Trophoblast cell (in vitro differentiated cells and primary cell): ENCODE measurements around the gene FOXC2.
A peak's percentile ranks its signal among the peaks of the same experiment; 100 is the strongest.

Experiments used
- DNase-seq, 2 donors: peaks; one replicate each; pipeline ENCODE4 v3.0.0-alpha.2; 2016
- H2AFZ ChIP-seq: 2 replicates; pipeline ENCODE4 v1.6.1; 2013; ENCODE audit warnings: low read length, moderate library complexity, mild to moderate bottlenecking; ENCODE audit not compliant: insufficient read depth, poor library complexity
- H2AK5ac ChIP-seq: 2 replicates; pipeline ENCODE4 v1.6.1; 2013; ENCODE audit warnings: mild to moderate bottlenecking, low read length
- H2BK120ac ChIP-seq: 2 replicates; pipeline ENCODE4 v1.6.1; 2013; ENCODE audit warnings: low read length, mild to moderate bottlenecking, moderate library complexity; ENCODE audit not compliant: insufficient read depth, poor library complexity
- H2BK12ac ChIP-seq: 2 replicates; pipeline ENCODE4 v1.6.1; 2013; ENCODE audit warnings: mild to moderate bottlenecking, low read length, moderate library complexity
- H2BK5ac ChIP-seq: 2 replicates; pipeline ENCODE4 v1.6.1; 2013; ENCODE audit warnings: low read length, low read depth, moderate library complexity, mild to moderate bottlenecking; ENCODE audit not compliant: poor library complexity
- H3K14ac ChIP-seq: 2 replicates; pipeline ENCODE4 v1.6.1; 2013; ENCODE audit warnings: mild to moderate bottlenecking, low read length
- H3K18ac ChIP-seq: 2 replicates; pipeline ENCODE4 v1.6.1; 2013; ENCODE audit warnings: mild to moderate bottlenecking, low read length
- H3K23ac ChIP-seq: 2 replicates; pipeline ENCODE4 v1.6.1; 2013; ENCODE audit warnings: low read length
- H3K27ac ChIP-seq: 2 replicates; pipeline ENCODE4 v1.5.1; 2013; ENCODE audit warnings: low read depth, mild to moderate bottlenecking, inconsistent platforms, low read length, moderate library complexity
- H3K27me3 ChIP-seq: 2 replicates; pipeline ENCODE4 v1.6.1; 2013; ENCODE audit warnings: inconsistent platforms, mild to moderate bottlenecking, low read length, moderate library complexity; ENCODE audit not compliant: insufficient read depth
- H3K36me3 ChIP-seq, 2 experiments: 1 replicate in 1 of 2; 2 replicates in 1 of 2; pipeline ENCODE4 v1.6.1; 2013; ENCODE audit warnings: low read length in 2 of 2, mild to moderate bottlenecking in 2 of 2, moderate library complexity in 1 of 2; ENCODE audit not compliant: insufficient read depth in 2 of 2, control insufficient read depth in 1 of 2
- H3K4ac ChIP-seq: 2 replicates; pipeline ENCODE4 v1.6.1; 2013; ENCODE audit warnings: low read depth, mild to moderate bottlenecking, low read length, moderate library complexity
- H3K4me1 ChIP-seq, 2 experiments: 1 replicate in 1 of 2; 2 replicates in 1 of 2; pipeline ENCODE4 v1.6.1; 2013; ENCODE audit warnings: low read length in 2 of 2, mild to moderate bottlenecking in 2 of 2, moderate library complexity in 1 of 2; ENCODE audit not compliant: insufficient read depth in 2 of 2, control insufficient read depth in 1 of 2
- H3K4me2 ChIP-seq: 2 replicates; pipeline ENCODE4 v1.6.1; 2013; ENCODE audit warnings: inconsistent platforms, mild to moderate bottlenecking, low read length, moderate library complexity
- H3K4me3 ChIP-seq: 2 replicates; pipeline ENCODE4 v1.5.1; 2013; ENCODE audit warnings: mild to moderate bottlenecking, low read depth, low read length, inconsistent platforms
- H3K79me1 ChIP-seq: one replicate; pipeline ENCODE4 v1.6.1; 2013; ENCODE audit warnings: low read length
- H3K79me2 ChIP-seq: 2 replicates; pipeline ENCODE4 v1.6.1; 2013; ENCODE audit warnings: low read length, mild to moderate bottlenecking; ENCODE audit not compliant: control insufficient read depth, insufficient read depth, poor library complexity
- H3K9ac ChIP-seq: 2 replicates; pipeline ENCODE4 v1.6.1; 2013; ENCODE audit warnings: mild to moderate bottlenecking, low read length
- H3K9me3 ChIP-seq: 2 replicates; pipeline ENCODE4 v1.6.1; 2013; ENCODE audit warnings: low read depth, mild to moderate bottlenecking, control low read depth, inconsistent platforms, low read length; ENCODE audit not compliant: insufficient read depth
- H4K12ac ChIP-seq: 2 replicates; pipeline ENCODE4 v1.6.1; 2013; ENCODE audit warnings: low read depth, mild to moderate bottlenecking, low read length, moderate library complexity
- H4K8ac ChIP-seq: 2 replicates; pipeline ENCODE4 v1.6.1; 2013; ENCODE audit warnings: low read depth, mild to moderate bottlenecking, low read length, moderate library complexity
- H4K91ac ChIP-seq: one replicate; pipeline ENCODE4 v1.6.1; 2013; ENCODE audit warnings: low read depth, mild to moderate bottlenecking, low read length, moderate library complexity
- WGBS: extraction: QIAGEN DNeasy Blood & Tissue Kit; methylation state at CpG from one replicate; pipeline ENCODE4 v1.1.7; 2013; ENCODE audit warnings: missing lambda C conversion rate; ENCODE audit not compliant: insufficient read length, insufficient coverage; ENCODE audit errors: extremely low coverage; 5-methylcytosine and 5-hydroxymethylcytosine counted together

FOXC2 gene

DNA sequence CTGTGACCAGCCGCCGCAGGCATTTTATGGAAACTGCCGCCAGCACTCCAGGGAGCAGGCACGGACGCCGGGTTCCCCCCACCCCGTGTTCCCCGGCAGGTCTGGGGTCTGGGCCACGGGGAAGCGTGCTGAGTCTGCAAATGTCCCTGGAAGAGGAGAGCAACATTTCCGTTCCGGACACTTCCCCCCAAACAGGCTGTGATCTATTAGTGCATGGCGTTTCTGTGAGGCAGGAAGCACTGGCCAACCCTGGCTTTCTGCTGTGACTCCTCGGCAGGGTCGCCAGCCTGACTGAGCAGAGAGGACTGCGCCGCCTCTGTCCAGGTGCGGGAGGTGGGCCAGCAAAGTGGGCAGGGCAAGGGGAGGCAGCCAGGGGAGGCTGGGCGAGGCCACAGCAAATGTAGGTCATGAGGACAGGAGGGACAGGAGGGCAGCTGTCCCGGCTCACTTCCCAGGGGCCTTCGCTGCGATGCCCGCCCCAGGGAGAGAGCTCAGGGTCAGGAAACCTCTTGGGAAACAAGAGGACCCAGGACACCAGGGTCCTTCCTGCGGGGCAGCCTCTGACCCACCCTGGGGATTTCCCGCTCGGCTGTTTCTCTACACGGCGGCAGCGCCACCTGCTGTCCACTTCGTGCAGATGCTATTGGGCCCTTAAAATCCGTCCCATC lies 46.8 kb upstream of the FOXC2 start:
- peak; percentile 25 to 72 for DNase-seq
- H2AK5ac ChIP-seq: no peak overlapping the region
- WGBS: no CpG with 5 or more reads among the region's 31 CpGs
- H4K91ac ChIP-seq: no peak overlapping the region
- no peak overlapping the region for H3K18ac ChIP-seq
- H3K79me2 ChIP-seq: no peaks in the 10 kb centered on the region
- no peak overlapping the region for H3K27ac ChIP-seq
- no peak overlapping the region for H4K8ac ChIP-seq
- no peak overlapping the region for H2BK120ac ChIP-seq
- H3K4me2 ChIP-seq: no peak overlapping the region
- H3K4me3 ChIP-seq: peak overlapping the region; percentile 31
- no peak overlapping the region for H2BK12ac ChIP-seq
- H3K9ac ChIP-seq: no peak overlapping the region
- H3K4ac ChIP-seq: no peak overlapping the region
- H3K36me3 ChIP-seq: no peaks in the 10 kb centered on the region
- H3K27me3 ChIP-seq: peaks cover 25% of the 10 kb centered on the region
- no peak overlapping the region for H3K14ac ChIP-seq
- H3K4me1 ChIP-seq: peaks cover 4 to 5% of the 10 kb centered on the region in 2 experiments
- no peaks in the 10 kb centered on the region for H3K79me1 ChIP-seq
- no peak overlapping the region for H4K12ac ChIP-seq
- H3K9me3 ChIP-seq: peaks cover 2% of the 10 kb centered on the region
- no peak overlapping the region for H2AFZ ChIP-seq
- no peak overlapping the region for H3K23ac ChIP-seq
- H2BK5ac ChIP-seq: no peak overlapping the region

DNA sequence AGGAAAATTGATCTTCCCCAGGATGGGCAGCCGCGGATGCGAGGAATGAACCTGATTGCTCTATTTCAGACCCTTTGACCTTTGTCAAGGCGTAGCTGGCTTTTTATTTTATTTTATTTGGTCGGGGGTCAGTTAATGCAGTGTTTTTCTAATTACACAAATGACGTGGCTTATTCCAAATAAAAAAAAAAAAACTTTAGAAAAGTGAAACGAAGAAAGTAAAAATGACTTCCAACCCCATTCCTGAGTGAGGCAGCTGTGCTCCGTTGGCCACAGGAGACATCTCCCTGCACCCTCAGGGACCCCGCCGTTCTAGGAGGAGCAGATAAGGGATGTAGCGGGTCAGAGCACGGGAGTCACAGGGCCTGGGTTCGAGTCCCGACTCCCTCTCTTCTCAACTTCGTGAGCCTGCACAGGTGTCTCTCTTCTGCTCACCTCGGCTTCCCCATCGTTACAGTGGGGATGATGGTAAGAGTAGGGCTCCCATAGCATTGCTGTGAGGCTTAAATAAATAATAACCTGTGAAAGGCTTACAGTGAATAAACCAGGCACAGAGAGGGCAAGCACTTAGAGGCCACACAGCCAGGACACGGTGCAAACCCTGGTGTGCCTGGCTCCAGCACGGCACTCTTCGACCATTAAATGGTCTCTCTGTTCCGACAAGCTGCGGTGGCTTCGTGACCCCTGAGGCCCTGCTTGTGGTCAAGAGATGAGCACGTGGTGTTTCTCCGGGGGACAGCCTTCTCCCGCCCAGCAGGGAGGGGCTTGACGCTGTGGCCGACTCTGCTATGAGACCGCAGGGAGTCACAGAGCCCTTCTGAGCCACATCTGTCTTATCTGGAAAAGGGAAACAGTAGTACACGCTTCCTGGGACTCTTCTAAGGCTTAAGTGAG lies 46.1 kb upstream of the FOXC2 start:
- Histone ChIP-seq H2BK120ac (no peak overlapping the region), H3K36me3 (no peaks in the 10 kb centered on the region), H3K79me1 (no peaks in the 10 kb centered on the region), H2AFZ (no peak overlapping the region), H3K4me2 (no peak overlapping the region), H4K8ac (no peak overlapping the region), H2AK5ac (no peak overlapping the region), H3K9me3 (peaks cover 2% of the 10 kb centered on the region), H2BK12ac (no peak overlapping the region), H3K4ac (no peak overlapping the region), H3K14ac (no peak overlapping the region), H3K23ac (no peak overlapping the region), H3K9ac (no peak overlapping the region), H4K91ac (no peak overlapping the region), H3K79me2 (no peaks in the 10 kb centered on the region), H3K4me1 (peaks cover 3 to 5% of the 10 kb centered on the region in 2 experiments), H3K27ac (no peak overlapping the region), H4K12ac (no peak overlapping the region), H2BK5ac (no peak overlapping the region), H3K4me3 (no peak overlapping the region), H3K18ac (no peak overlapping the region), H3K27me3 (peaks cover 17% of the 10 kb centered on the region)
- no CpG with 5 or more reads among the region's 30 CpGs for WGBS
- no peak for DNase-seq

DNA sequence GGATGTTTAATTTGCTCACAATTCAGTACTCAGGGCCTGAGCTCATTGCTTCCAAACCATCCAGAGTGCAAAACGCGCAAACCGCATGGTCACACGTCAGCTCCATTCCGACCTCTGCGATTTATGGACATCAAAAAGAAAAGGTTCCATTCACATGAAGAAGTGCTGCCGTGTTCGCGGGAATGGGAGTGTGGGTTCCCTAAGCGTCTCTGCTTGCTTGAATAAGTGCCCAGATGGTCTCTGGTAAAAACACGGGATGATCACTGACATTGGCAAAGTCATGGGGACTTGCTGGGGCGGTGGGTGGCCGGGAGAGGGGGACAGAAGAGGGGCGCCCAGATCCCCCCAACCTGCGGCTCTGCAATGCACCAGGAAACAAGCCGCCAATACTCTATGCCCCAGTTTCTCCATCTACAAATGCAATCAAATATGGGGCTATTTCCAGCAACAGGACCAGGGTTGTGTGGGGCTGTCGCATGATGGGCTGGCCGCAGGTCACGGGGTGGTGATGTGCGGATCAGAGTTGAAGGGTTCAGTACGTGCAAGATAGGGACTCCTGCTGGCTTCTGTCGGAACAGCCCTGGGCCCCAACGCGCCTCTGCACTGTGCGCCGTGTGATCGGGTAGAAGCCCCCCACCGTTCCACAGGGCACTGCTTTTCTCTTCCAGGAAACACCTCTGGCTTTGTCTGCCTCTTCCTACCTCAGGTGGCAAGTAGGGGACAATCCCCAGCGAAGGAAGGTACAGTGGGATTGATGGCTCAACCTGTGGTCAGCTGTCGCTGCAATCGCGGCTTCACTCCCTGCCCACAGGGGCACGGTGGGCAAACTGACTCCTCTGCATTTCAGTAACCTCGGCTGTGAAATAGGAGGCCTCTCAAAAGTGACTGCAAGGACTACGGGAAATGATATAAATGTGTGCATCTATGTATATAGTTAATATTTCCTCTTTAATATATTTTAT lies 45.1 kb upstream of the FOXC2 start:
- peaks cover 7% of the 10 kb centered on the region for H3K27me3 ChIP-seq
- H3K36me3 ChIP-seq: no peaks in the 10 kb centered on the region
- H2AFZ ChIP-seq: no peak overlapping the region
- H2BK5ac ChIP-seq: no peak overlapping the region
- no peak overlapping the region for H3K27ac ChIP-seq
- peaks cover 5% of the 10 kb centered on the region for H3K9me3 ChIP-seq
- no peak overlapping the region for H4K91ac ChIP-seq
- H3K18ac ChIP-seq: no peak overlapping the region
- no peaks in the 10 kb centered on the region for H3K79me2 ChIP-seq
- H3K4me3 ChIP-seq: peak overlapping the region; percentile 7
- H4K8ac ChIP-seq: no peak overlapping the region
- no peak overlapping the region for H2BK120ac ChIP-seq
- H3K14ac ChIP-seq: no peak overlapping the region
- H3K4me2 ChIP-seq: no peak overlapping the region
- no peak overlapping the region for H3K23ac ChIP-seq
- no peak overlapping the region for H2AK5ac ChIP-seq
- no peak overlapping the region for H3K4ac ChIP-seq
- peaks cover 0 to 3% of the 10 kb centered on the region in 2 experiments for H3K4me1 ChIP-seq
- no peak overlapping the region for H4K12ac ChIP-seq
- WGBS: no CpG with 5 or more reads among the region's 35 CpGs
- no peak overlapping the region for H2BK12ac ChIP-seq
- H3K9ac ChIP-seq: no peak overlapping the region
- no peak for DNase-seq
- no peaks in the 10 kb centered on the region for H3K79me1 ChIP-seq

DNA sequence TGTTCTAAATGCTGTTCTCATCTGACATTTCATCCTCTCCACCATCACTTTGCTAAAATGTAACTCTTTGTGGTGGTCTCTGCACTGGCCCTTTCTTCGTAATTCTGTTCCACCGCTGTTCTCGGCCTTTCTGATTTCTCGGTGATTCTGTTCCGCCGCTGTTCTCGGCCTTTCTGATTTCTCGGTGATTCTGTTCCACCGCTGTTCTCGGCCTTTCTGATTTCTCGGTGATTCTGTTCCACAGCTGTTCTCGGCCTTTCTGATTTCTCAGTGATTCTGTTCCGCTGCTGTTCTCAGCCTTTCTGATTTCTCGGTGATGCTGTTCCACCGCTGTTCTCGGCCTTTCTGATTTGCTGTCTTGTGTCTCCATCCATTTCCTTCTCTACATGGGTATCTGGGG lies 44.0 kb upstream of the FOXC2 start:
- Histone ChIP-seq H3K4me2 (no peak overlapping the region), H2BK5ac (no peak overlapping the region), H3K9ac (no peak overlapping the region), H3K14ac (no peak overlapping the region), H3K79me1 (no peaks in the 10 kb centered on the region), H2AK5ac (no peak overlapping the region), H3K18ac (no peak overlapping the region), H3K4me3 (no peak overlapping the region), H3K36me3 (no peaks in the 10 kb centered on the region), H2BK120ac (no peak overlapping the region), H4K12ac (no peak overlapping the region), H4K91ac (no peak overlapping the region), H2BK12ac (no peak overlapping the region), H3K4me1 (no peaks in the 10 kb centered on the region), H3K27me3 (no peaks in the 10 kb centered on the region), H3K23ac (no peak overlapping the region), H3K79me2 (no peaks in the 10 kb centered on the region), H4K8ac (no peak overlapping the region), H2AFZ (no peak overlapping the region), H3K27ac (no peak overlapping the region), H3K4ac (no peak overlapping the region), H3K9me3 (peaks cover 5% of the 10 kb centered on the region)
- WGBS: no CpG with 5 or more reads among the region's 16 CpGs
- DNase-seq: no peak
